Measurements from ENCODE around the gene IGFN1.

The IGFN1 gene

DNA sequence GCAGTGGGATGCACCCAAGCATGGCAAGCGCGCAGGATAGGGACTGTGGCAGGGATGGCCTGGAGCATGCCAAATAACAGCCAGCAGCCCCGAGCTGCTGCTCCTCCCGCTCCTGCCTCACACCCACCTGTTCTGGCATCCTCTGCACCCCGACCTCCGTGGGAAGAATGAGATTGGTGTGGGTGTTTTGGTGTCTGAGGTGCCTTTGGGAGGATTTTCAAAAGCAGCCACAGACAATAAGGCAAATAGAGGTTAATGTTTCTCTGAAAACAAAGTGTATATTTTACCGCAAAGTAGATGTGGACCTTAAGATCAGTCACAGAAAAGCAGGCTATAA, 35.5 kb downstream of the IGFN1 start:
- Histone ChIP-seq H3K36me3 (ENCODE audit: control insufficient read depth, low read length) (no peaks in the 10 kb centered on the region), H3K4me3 (ENCODE audit: low read length) (no peak overlapping the region), H3K27ac (ENCODE audit: low read depth, low read length) (no peak overlapping the region), H3K4me2 (ENCODE audit: low read length) (no peak overlapping the region), H3K79me2 (ENCODE audit: control insufficient read depth, low read length) (no peaks in the 10 kb centered on the region), H3K9me3 (ENCODE audit: control insufficient read depth, insufficient read depth, low read length) (no peaks in the 10 kb centered on the region), H4K20me1 (ENCODE audit: control insufficient read depth, insufficient read depth, low read depth, low read length) (no peaks in the 10 kb centered on the region), H3K9me2 (replicated peaks; ENCODE audit: control insufficient read depth, low read length) (no peaks in the 10 kb centered on the region), H3F3A (ENCODE audit: control insufficient read depth, insufficient read depth) (no peaks in the 10 kb centered on the region), H3K4me1 (ENCODE audit: control insufficient read depth, low read length) (no peaks in the 10 kb centered on the region), H3K27me3 (ENCODE audit: control insufficient read depth, low read length) (no peaks in the 10 kb centered on the region)
- no peak for TF ChIP-seq CTCF (IDR thresholded peaks at IDR 0.05; ENCODE audit: low read depth, low read length, poor library complexity, severe bottlenecking)
- no peak for TF ChIP-seq EZH2phosphoT487 (IDR thresholded peaks at IDR 0.05; ENCODE audit: borderline replicate concordance, low read length)

DNA sequence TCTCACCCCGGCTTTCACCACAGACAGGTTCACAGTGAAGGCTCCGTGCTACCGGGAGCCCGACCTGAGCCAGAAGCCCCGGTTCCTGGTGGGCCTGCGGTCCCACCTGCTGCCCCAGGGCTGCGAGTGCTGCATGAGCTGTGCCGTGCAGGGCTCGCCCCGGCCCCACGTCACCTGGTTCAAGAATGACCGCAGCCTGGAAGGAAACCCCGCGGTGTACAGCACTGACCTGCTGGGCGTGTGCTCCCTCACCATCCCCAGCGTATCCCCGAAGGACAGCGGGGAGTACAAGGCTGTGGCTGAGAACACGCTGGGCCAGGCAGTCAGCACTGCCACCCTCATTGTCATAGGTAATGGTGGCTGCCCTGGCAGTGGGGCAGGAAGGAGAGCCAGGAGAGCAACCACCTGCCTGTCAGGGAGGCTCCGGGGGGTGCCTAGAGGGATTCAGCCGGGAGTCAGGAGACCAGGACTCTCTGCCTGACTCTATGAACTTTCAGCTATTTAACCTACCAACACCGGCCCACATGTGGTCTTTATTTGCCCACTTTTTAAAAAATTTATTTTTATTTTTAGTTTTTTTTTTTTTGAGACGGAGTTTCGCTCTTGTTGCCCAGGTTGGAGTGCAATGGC, 36.4 kb downstream of the IGFN1 start:
- TF ChIP-seq CTCF (IDR thresholded peaks at IDR 0.05; ENCODE audit: low read depth, low read length, poor library complexity, severe bottlenecking): no peak
- TF ChIP-seq EZH2phosphoT487 (IDR thresholded peaks at IDR 0.05; ENCODE audit: borderline replicate concordance, low read length): no peak

DNA sequence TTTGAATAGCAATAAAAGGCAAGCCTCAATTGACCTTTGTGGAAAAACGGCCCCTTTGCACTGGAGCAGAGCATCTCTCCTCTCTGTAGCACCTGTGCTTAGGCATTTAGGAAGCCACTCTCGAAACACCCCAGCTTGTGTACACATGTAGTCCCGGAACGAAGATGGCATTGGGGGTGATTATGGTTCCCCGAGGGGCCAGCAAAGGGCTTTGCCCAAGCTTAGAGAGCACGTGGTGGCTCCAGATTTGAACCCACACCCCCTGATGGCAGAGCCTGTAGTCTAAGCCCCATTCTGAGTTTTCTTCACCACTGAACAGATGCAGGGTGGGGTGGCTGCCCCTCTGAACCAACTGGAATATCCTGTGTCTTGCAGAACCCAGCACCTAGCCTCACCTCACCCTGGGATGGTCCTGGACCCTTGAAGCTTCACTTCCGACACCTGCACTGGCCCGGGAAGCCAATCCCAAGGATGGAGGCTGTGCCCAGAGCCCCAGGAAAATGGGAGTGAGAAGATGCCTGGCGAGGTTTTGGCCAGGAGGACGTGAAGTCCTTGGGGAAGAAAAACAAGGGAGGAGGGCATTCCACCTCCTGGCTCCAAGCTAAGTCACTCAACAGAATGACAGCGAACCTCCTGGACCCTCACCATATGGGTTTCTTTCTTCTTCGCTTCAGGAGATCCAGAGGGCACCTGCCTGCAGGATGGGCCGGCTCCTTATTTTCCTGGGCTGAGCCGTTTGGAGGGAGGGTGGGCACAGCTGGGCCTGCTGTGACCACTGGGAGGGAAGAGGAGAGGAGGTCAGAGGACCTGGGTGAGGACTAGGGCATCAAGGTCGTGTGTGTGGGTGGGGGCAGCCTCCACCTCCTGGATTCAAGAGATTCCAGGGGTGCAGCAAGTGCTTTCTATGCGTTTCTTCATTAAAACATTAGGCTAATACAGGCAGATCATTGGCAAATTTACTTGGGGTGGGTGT, 37.7 kb downstream of the IGFN1 start:
- Histone ChIP-seq H3K4me1 (ENCODE audit: control insufficient read depth, low read length) (no peaks in the 10 kb centered on the region), H3F3A (ENCODE audit: control insufficient read depth, insufficient read depth) (no peaks in the 10 kb centered on the region)

More for the DNA sequence above, 36.4 kb downstream of the IGFN1 start:
- Histone ChIP-seq H3K4me1 (ENCODE audit: control insufficient read depth, low read length) (no peaks in the 10 kb centered on the region), H4K20me1 (ENCODE audit: control insufficient read depth, insufficient read depth, low read depth, low read length) (no peaks in the 10 kb centered on the region), H3K79me2 (ENCODE audit: control insufficient read depth, low read length) (no peaks in the 10 kb centered on the region), H3K27me3 (ENCODE audit: control insufficient read depth, low read length) (no peaks in the 10 kb centered on the region), H3K9me3 (ENCODE audit: control insufficient read depth, insufficient read depth, low read length) (no peaks in the 10 kb centered on the region), H3K4me3 (ENCODE audit: low read length) (no peak overlapping the region), H3F3A (ENCODE audit: control insufficient read depth, insufficient read depth) (no peaks in the 10 kb centered on the region), H3K9me2 (replicated peaks; ENCODE audit: control insufficient read depth, low read length) (no peaks in the 10 kb centered on the region), H3K36me3 (ENCODE audit: control insufficient read depth, low read length) (no peaks in the 10 kb centered on the region), H3K27ac (ENCODE audit: low read depth, low read length) (no peak overlapping the region), H3K4me2 (ENCODE audit: low read length) (no peak overlapping the region)

More for the DNA sequence above, 37.7 kb downstream of the IGFN1 start:
- no peaks in the 10 kb centered on the region for H3K27me3 ChIP-seq (ENCODE audit: control insufficient read depth, low read length)
- no peak overlapping the region for H3K27ac ChIP-seq (ENCODE audit: low read depth, low read length)
- no peaks in the 10 kb centered on the region for H3K9me3 ChIP-seq (ENCODE audit: control insufficient read depth, insufficient read depth, low read length)
- H3K79me2 ChIP-seq (ENCODE audit: control insufficient read depth, low read length): no peaks in the 10 kb centered on the region
- H3K4me3 ChIP-seq (ENCODE audit: low read length): no peak overlapping the region
- H3K36me3 ChIP-seq (ENCODE audit: control insufficient read depth, low read length): no peaks in the 10 kb centered on the region
- no peaks in the 10 kb centered on the region for H4K20me1 ChIP-seq (ENCODE audit: control insufficient read depth, insufficient read depth, low read depth, low read length)
- TF ChIP-seq CTCF (IDR thresholded peaks at IDR 0.05; ENCODE audit: low read depth, low read length, poor library complexity, severe bottlenecking): no peak
- no peak for TF ChIP-seq EZH2phosphoT487 (IDR thresholded peaks at IDR 0.05; ENCODE audit: borderline replicate concordance, low read length)
- H3K4me2 ChIP-seq (ENCODE audit: low read length): no peak overlapping the region
- H3K9me2 ChIP-seq (replicated peaks; ENCODE audit: control insufficient read depth, low read length): no peaks in the 10 kb centered on the region
